Activated naive CD4-positive, alpha-beta T cell treated with Interleukin-2 at 50 U/mL for 16 hours (primary cell): ENCODE measurements around the gene KLK13.

Source experiments
- DNase-seq: peaks from one replicate; pipeline ENCODE4 v3.0.0-alpha.2; 2020

Gene KLK13

DNA sequence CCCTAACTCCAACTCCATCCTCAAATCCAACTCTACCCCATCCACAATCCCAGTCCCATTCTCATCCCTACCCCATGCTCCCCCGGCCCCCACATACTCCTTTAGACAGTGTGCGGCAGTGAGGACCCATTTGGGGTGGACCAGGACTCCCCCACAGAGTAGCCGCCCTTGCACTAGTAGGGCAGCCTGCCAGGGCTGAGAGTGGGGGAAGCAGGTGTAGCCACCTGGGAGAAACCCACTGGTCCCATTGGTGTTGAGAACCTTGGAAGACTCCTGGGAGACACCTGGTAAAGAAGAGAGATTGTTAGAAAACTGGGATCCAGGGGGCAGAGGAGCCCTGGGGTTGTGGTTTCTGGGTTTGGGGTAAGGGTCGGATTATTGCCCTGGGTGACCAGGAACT, 4.6 kb downstream of the KLK13 start:
- DNase-seq, result no peak

DNA sequence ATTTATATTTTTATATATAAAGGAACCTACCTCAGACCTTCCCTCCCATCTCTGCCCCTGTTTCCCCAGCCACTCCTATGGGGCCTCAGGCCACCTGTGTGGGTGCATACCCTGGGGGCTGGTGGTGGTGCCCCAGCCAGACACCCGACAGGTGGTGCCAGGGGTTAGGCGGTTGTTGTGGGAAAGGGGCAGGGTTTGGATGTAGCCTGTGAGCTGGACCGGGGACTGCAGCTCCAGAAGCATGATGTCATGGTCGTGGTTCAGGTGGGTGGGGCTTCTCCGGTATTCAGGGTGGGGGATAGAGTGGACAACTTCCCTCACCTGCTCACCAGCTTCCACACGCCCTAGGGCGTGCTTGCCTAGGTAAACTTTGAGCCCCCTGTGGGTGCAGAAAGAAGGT, 5.2 kb downstream of the KLK13 start:
- DNase-seq, result no peak

DNA sequence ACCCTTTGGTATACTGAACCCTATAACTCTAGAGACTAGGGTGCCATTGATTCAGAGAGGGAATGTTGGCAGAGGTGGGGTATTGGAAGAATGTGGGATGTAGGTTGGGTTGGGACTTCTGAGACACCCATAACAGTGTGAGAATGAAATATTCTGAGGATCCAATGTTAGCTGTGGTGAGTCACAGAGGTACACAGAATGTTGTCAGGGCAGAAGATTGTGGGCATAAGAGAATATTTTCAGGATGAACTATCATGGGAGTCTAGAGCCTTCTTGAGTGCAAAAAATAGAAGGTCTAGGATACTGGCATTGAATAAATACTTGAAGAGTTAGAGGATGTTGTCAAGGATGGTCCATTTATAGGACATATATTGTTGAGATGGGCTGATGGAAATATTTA, 9.0 kb downstream of the KLK13 start:
- DNase-seq, result no peak

DNA sequence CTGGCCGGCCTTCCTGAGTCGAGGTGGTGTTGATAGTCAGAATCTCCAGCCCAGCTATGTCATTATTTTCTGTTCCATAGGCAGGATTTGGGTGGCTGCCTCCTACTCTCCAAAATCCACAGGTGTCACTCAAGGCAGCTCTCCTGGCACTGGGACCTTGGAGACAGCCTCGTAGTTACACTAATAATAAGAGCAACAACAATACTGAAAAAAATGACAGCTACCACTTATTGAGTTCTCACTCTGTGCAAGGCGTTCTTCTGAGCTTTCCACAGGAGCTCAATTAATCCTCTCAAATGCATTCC, 17.9 kb downstream of the KLK13 start:
- no peak for DNase-seq

DNA sequence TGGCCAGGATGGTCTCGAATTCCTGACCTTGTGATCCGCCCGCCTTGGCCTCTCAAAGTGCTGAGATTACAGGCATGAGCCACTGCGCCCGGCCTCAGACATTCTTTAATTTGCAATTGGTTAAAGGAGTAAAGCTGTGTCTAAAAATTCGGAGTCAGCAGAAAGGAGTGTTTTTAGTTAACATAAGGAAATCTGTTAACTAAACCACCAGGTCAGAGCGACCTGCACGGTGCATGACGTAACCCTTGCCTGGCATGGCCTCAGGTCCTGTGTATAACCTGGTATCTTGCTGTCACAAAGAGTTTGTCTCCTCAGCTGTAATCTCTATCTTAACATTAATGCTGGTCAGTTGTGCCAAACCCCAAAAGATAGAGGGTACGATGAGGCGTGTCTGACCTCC, 20.6 kb downstream of the KLK13 start:
- DNase-seq, result no peak

DNA sequence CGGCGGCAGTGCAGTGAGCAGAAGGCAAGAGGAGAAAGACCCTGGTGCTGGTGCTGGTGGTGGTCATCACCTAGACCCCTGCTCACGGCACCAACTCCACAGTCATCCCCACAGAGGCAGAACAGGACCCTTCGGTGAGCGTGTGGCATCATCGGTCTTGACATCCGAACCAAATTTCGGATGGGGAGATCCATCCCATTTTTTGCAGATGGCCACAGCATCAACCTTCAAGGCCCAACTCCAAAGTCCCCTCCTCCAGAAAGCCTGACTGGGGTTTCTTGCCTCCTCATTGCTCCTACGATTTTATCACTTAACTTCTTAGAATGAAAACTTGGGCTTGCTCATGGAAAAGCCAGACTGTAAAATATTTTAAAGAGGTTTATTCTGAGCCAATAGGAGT, 21.4 kb downstream of the KLK13 start:
- no peak for DNase-seq

DNA sequence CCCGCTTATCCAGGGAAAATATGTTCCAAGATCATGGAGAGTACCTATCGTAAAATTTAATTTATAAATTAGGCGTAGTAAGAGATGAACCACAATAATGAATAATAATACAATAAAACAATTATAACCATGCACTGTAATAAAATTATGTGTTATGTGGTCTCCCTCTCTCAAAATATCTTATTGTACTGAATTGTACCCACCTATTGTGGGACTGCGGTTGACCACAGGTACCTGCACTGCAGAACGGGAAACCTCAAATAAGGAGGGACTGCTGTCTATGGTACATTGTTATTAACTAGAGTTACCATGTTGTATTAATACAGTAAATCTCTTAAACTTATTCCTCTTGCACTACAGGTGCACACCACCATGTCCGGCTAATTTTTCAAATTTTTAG, 24.7 kb downstream of the KLK13 start:
- DNase-seq, result no peak

DNA sequence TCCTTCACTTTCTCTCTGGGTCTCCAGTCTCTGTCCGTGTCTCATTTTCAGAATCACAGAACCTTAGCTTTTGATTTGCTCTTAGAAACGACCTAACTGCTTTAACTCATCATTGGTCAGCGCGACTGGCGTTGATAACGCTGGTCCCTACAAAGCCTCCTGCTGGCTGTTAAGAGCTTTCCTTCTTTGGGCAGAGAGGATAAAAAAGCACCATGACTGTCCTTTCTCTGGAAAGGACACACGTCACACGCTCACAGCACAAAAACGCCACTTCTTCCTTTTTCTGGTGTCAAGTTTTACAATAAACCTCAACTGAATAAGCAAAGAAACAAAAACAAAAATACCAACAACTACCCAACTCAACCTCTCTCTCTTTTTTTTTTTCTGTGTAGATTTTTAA, 28.4 kb downstream of the KLK13 start:
- DNase-seq, result no peak

DNA sequence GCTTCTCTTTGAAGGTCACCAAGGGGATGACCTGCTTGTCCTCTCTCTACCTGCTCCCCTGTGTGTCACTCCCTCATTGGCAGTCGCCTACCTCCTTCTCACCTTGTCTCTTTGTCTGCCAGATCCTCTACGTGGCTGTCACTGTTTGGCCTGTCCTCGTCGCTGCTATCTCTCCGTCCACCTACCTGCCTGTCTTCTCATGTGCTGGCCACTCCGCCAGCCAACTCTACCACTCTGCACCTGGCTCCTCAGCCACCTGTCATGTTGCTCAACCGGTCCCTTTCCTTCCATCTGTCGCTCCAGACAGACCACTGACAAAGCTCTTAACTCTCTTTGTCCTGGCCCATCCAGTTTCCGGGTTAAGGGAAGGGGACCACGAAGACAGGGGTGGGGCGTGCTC, 30.2 kb downstream of the KLK13 start, which contains the start of gene KLK12:
KLK12 (minus strand) TSS at position 299 of the 400 bp plus-strand sequence. CDS start 381 bp downstream, outside the sequence.
- DNase-seq, result no peak

DNA sequence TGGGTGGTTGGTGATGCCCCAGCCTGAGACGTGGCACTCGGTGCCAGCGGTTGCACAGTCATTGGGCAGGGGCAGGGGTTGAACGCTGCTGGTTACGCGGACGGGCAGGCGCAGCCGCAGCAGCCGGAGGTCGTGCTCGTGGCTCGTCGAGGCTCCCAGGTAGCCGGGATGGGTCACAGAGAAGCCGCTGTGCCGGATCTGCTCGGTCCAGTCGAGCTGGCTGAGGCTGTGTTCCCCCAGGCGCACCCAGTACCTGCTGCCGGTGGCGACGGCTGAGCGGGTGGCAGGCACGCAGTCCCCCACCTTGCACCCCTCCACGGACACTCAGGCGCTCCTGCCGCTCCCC, 33.0 kb downstream of the KLK13 start:
- DNase-seq, result no peak

DNA sequence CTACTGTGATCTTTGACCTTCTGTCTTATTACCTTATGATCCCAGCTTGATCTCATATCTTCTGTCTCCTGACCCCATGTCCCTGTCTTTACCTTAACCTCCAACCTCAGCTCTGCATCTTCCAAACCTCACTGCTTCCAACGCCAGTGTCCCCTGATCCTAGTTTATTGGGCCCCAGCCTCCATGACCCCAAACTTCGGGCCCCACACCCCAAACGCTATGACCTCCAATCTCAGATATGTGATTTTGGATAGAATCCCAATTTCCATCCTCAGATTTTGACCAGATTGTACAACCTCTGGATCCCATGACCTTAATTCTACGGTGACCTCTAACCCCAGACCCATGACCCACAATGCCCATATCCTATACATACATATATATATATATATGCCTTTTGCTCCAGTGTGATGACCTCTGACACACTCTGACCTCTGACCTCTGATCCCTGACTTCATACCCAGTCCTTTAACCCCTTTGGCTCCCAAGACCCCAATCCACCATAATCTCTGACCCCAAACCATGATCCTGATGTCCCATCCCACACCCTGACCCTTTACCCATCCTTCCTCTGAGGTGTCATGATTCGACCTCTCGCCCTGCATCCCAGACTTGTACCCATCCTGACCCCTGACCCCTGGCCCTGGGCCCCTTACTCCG, 33.5 kb downstream of the KLK13 start:
- DNase-seq, result no peak

DNA sequence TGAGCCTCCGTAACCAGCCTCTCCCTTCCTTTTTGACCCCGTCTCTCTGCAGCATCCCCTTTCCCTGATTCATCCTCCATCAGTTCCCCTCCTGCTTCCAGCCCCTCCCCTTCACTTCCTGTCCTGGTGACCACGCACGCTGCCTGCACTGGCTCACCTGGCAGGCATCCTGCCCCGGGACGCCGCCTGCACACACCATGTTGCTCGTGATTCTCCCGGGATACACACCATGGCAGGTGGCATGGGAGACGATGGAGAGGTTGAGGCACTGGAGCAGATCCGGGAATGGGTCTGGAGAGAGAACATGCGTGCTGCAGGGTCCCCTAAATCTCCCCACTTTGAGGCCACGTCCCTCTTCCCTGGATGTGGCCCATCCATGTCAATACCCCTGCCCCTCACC, 34.3 kb downstream of the KLK13 start:
- no peak for DNase-seq

DNA sequence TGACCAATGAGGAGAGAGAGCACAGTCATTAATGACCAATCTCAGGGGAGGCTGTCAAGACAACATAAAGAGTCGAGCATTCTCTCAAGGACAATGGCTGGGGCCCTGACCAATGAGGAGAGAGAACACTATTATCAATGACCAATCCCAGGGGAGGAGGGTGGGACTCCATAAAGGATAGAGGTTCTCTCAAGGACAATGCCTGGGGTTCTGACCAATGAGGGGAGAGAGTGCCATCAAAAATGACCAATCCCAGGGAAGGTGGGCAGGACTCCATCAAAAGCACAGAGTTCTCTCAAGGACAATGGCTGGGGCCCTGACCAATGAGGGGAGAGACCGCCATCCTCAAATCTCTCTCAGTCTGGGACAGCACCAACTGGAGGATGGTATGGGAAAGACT, 35.2 kb downstream of the KLK13 start:
- no peak for DNase-seq

DNA sequence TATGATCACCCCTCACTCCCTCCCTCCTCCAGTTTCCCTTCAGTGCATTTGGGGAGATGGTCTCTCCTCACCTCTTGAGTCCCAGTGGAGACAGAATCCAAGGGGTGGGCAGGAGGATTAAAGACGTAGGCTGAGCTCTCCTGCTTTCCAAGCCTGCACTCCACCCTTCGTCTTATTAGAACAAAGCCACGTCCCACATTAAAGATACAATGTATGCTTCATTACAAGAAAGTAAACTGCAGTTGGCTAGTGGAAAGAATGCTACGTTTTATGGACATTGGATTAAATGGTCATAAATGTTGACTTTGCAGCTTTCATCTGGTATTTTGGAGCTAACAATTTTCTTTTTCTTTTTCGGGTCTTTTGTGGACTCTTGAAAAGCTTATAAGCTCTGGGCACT, 37.0 kb downstream of the KLK13 start:
- DNase-seq, result no peak

DNA sequence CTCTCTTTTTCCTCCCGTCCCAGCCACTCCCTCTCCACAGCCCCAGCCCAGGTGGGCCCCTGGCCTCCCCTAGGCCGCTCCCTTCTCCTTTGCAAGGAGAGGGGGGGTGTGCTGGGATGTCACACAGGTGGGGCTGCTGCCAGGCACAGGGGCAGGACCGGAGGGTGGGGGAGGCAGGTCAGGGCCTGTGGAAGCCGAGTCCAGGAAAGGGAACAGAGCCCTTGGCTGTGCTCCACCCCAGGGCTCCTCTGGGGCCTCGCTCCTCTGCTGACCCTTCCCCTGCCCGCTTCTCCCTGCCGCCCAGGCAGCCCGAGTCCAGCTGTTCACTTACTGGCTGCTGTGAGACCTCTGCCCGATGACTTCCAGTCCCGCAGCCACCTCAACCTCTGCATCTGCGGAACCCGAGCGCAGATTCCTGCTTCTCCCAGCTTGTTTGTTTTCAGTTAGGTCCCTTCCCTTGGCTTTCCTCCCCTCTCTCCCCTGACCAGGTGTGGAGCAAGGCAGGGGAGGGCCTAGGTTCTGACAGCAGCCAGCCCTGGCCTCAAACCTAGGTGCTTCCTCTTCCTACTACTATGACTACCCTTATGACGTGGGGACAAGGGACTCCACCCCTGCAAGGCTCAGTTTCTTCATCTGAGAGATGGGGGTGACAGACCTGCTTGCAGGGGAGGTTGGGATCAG, 37.6 kb downstream of the KLK13 start:
- DNase-seq, result no peak

DNA sequence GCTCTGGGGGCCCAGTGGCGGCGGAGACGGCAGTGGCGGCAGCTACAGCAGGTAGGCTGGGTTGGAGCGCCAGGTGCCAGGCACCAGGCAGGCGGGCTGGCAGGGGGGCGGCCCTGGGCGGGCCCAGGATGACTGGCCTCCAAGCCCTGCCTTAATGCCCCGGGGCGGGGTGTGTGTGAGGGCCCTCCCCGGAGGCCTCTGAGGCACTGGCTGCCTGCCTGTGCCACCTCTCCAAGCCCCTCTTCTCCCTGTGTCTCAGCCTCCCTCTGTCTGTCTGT, 38.4 kb downstream of the KLK13 start, which contains the start of gene KLK11:
KLK11 (minus strand) TSS at position 63 of the 278 bp plus-strand sequence. CDS start 985 bp downstream, outside the sequence.
- no peak for DNase-seq

DNA sequence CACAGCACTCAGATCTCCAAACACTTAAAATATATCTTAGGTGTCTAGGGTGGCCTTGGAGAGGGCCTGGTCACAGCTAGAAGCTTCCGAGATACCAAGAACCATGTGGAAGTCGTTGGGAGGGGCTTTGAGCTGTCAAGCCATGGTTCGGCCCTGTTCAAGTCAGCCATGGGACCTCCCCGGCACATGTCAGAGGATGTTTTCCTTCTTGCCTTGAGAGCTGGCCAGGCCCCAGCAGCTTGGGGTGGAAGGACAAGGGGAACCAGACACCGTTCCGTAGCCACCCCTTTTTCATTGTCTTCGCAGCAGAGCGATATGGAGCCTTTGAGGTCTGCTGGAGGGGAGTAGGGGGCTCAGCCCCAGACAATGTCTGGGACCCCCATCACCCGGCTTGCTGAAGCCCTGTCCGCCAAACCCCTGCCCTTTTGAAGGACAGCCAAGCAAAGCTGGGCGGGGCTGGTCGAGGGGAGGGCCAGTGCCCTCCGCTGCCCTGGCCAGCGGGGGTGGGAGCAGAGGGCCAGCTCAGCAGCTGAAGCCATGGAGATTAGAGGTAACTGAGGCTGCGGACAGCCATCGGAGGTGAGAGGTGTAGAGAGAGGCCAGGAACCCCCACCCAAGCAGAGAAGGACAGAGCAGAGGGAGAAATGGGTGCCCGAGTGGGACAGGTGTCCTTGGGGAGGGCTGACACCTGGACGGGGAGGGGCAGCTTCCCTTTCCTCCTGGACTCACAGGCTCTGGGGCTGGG, 38.9 kb downstream of the KLK13 start:
- no peak for DNase-seq

DNA sequence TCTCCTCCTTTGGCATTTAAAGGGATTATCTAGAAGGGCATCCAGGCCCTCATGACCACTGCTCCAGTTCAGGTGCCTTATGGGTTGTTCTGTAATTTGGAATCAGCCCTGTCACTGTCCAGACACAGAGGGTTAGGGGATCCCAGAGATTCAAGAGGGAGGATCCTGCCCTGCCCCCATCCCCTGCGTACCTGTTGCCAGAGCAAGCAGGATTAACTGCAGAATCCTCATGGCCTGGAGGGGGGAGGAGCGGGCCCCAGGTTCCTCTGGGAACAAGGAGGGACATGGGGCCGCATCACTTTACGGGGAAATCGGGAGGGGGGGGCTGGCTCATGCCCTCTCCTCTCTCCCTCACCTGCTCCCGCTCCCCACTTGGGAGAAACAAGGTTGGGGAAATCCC, 39.5 kb downstream of the KLK13 start:
- no peak for DNase-seq

DNA sequence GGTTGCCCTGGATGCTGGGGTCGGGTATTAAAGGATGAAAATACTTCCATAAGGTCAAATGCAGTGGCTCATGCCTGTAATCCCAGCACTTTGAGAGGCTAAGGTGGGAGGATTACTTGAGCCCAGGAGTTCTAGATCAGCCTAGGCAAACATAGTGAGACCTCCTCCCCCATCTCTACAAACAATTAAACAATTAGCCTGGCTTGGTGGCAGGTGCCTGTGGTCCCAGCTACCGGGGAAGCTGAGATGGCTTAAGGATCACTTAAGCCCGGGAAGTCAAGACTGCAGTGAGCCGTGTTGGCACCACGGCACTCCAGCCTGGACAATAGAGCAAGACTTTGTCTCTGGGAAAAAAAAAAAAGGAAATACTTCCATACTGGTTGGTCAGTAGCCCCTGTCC, 40.0 kb downstream of the KLK13 start:
- DNase-seq, result no peak

DNA sequence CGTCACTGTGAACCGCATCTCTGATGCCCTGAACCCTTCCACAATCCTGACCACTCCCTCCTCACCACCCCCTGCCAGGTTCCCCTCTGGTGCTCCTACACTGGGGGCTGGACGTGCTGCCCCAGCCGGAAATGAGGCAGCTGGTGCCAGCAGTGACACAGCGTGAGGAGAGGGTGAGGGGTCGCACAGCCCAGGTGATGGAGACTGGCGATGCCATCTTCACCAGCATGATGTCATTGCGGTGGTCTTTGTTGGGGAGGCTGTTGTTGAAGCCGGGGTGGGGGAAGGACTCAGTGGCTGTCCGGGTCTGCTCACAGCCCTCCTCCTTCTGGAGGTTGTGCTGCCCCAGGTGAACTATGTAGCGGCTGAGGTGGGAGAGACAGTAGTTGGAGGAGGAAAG, 40.9 kb downstream of the KLK13 start:
- DNase-seq, result no peak

DNA sequence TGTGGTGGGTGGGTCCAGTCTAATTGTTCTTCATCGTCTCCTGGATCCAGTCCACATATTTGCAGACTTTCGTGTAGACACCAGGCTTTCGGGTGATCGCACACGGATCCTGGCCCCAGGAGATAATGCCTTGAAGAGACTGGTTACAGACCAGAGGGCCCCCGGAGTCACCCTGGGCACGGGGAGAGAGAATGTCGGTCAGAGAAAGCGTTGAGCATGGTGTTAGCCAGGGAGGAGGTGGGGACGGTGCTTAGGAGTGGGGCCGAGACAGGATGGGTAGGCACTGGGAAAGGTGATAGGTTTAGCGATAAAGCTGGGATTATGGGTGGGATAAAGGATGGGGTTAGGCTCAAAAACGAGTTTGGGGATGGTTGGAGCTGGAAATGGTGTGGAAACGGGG, 42.4 kb downstream of the KLK13 start:
- no peak for DNase-seq

DNA sequence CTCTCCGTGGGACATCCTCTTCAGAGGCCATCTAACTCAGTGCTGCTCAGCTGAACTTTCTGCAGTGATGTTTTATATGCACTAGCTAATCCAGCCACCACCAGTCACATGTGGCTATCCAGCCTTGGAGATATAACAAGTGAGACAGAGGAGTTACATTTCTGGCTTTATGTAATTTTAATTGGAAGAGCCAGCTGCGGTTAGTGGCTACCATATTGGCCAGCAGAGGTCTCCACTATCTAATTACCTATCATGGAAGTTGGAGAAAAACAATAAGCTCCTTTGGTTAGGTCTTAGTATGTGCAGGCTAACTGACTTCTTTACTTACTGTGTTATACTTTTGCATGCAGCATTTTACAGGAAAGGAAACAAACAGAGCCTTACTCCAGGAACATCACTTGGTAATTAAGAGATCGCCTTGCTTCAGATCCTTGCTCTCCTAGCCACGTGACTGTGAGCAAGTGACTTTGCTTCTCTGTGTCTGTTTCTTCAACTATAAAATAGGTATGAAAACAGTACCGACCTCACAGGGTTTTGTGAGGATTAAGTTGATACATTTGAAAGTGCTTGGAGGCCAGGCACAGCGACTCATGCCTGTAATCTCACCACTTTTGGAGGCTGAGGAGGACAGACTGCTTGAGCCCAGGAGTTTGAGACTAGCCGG, 43.8 kb downstream of the KLK13 start:
- no peak for DNase-seq

DNA sequence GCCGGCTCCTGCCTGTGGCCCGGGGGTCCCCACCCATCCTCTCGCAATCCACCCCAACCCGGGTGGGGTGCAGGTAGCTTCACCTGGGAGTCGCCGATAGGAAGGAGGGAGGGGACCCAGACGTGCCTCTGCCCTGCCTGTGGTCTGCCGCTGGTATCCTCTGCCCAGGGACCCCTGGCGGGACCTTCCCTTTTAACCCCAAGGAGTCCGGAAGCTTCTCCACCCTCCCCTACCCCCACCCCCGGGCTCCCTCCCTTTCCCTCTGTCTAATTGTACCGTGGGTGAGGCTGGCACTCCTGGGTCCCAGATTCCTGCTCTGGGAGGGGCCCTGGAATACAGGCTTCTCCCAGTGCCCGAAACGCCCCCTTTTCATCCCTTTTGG, 45.4 kb downstream of the KLK13 start, which contains the start of gene KLK10:
KLK10 (minus strand) TSS at position 166 of the 382 bp plus-strand sequence. CDS start 579 bp downstream, outside the sequence.
- no peak for DNase-seq
